ENCODE measurements around the gene RSPRY1.

RSPRY1 gene

GRCh38 chr16:57172721-57173290 is 13.3 kb upstream of the RSPRY1 start:
- TF ChIP-seq EZH2phosphoT487 (IDR thresholded peaks at IDR 0.05; ENCODE audit: borderline replicate concordance, low read length) (no peak), CTCF (IDR thresholded peaks at IDR 0.05; ENCODE audit: low read depth, low read length, poor library complexity, severe bottlenecking) (no peak)
- Histone ChIP-seq H3K4me1 (ENCODE audit: control insufficient read depth, low read length) (no peaks in the 10 kb centered on the region), H3K36me3 (ENCODE audit: control insufficient read depth, low read length) (peaks cover 47% of the 10 kb centered on the region), H3K9me2 (replicated peaks; ENCODE audit: control insufficient read depth, low read length) (no peaks in the 10 kb centered on the region), H3F3A (ENCODE audit: control insufficient read depth, insufficient read depth) (no peaks in the 10 kb centered on the region; the same call in 1 of the 2 replicates), H3K79me2 (ENCODE audit: control insufficient read depth, low read length) (no peaks in the 10 kb centered on the region; the same call in 1 of the 2 replicates), H3K27ac (ENCODE audit: low read depth, low read length) (no peak overlapping the region), H4K20me1 (ENCODE audit: control insufficient read depth, insufficient read depth, low read depth, low read length) (no peaks in the 10 kb centered on the region), H3K27me3 (ENCODE audit: control insufficient read depth, low read length) (no peaks in the 10 kb centered on the region), H3K9me3 (ENCODE audit: control insufficient read depth, insufficient read depth, low read length) (no peaks in the 10 kb centered on the region), H3K4me2 (ENCODE audit: low read length) (no peak overlapping the region), H3K4me3 (ENCODE audit: low read length) (no peak overlapping the region)

GRCh38 chr16:57175896-57176295 is 10.2 kb upstream of the RSPRY1 start:
- Histone ChIP-seq H3K4me3 (ENCODE audit: low read length) (no peak overlapping the region), H3K27me3 (ENCODE audit: control insufficient read depth, low read length) (no peaks in the 10 kb centered on the region), H3F3A (ENCODE audit: control insufficient read depth, insufficient read depth) (no peaks in the 10 kb centered on the region), H3K36me3 (ENCODE audit: control insufficient read depth, low read length) (peaks cover 35% of the 10 kb centered on the region), H4K20me1 (ENCODE audit: control insufficient read depth, insufficient read depth, low read depth, low read length) (no peaks in the 10 kb centered on the region), H3K9me3 (ENCODE audit: control insufficient read depth, insufficient read depth, low read length) (no peaks in the 10 kb centered on the region), H3K79me2 (ENCODE audit: control insufficient read depth, low read length) (peaks cover 28% of the 10 kb centered on the region), H3K4me2 (ENCODE audit: low read length) (no peak overlapping the region), H3K9me2 (replicated peaks; ENCODE audit: control insufficient read depth, low read length) (no peaks in the 10 kb centered on the region), H3K27ac (ENCODE audit: low read depth, low read length) (no peak overlapping the region), H3K4me1 (ENCODE audit: control insufficient read depth, low read length) (no peaks in the 10 kb centered on the region)
- TF ChIP-seq CTCF (IDR thresholded peaks at IDR 0.05; ENCODE audit: low read depth, low read length, poor library complexity, severe bottlenecking): no peak

GRCh38 chr16:57178196-57178595 is 7.9 kb upstream of the RSPRY1 start:
- Histone ChIP-seq H3F3A (ENCODE audit: control insufficient read depth, insufficient read depth) (no peaks in the 10 kb centered on the region), H3K27ac (ENCODE audit: low read depth, low read length) (no peak overlapping the region), H3K36me3 (ENCODE audit: control insufficient read depth, low read length) (peaks cover 15% of the 10 kb centered on the region), H3K79me2 (ENCODE audit: control insufficient read depth, low read length) (peaks cover 51% of the 10 kb centered on the region), H3K9me2 (replicated peaks; ENCODE audit: control insufficient read depth, low read length) (no peaks in the 10 kb centered on the region), H4K20me1 (ENCODE audit: control insufficient read depth, insufficient read depth, low read depth, low read length) (no peaks in the 10 kb centered on the region), H3K4me2 (ENCODE audit: low read length) (no peak overlapping the region), H3K9me3 (ENCODE audit: control insufficient read depth, insufficient read depth, low read length) (no peaks in the 10 kb centered on the region), H3K27me3 (ENCODE audit: control insufficient read depth, low read length) (no peaks in the 10 kb centered on the region), H3K4me3 (ENCODE audit: low read length) (no peak overlapping the region), H3K4me1 (ENCODE audit: control insufficient read depth, low read length) (no peaks in the 10 kb centered on the region; the same call in none of the 2 replicates)
- no peak for TF ChIP-seq EZH2phosphoT487 (IDR thresholded peaks at IDR 0.05; ENCODE audit: borderline replicate concordance, low read length)
- TF ChIP-seq CTCF (IDR thresholded peaks at IDR 0.05; ENCODE audit: low read depth, low read length, poor library complexity, severe bottlenecking): no peak

Measured in DOHH2 (cell line).